HG02973 (cell line): ENCODE measurements around the gene POLA1.
"Not testable (repeated sequence)": the region's sequence is repeated elsewhere in the genome, so short reads cannot be mapped to it uniquely, and the experiment has no call there.

Source experiments
- ATAC-seq: cut with Tn5 transposase; IDR thresholded peaks from one replicate; pipeline ENCODE4 v1.9.1; 2021; ENCODE audit warnings: moderate library complexity; ENCODE audit not compliant: unreplicated experiment

The POLA1 gene, protein sequence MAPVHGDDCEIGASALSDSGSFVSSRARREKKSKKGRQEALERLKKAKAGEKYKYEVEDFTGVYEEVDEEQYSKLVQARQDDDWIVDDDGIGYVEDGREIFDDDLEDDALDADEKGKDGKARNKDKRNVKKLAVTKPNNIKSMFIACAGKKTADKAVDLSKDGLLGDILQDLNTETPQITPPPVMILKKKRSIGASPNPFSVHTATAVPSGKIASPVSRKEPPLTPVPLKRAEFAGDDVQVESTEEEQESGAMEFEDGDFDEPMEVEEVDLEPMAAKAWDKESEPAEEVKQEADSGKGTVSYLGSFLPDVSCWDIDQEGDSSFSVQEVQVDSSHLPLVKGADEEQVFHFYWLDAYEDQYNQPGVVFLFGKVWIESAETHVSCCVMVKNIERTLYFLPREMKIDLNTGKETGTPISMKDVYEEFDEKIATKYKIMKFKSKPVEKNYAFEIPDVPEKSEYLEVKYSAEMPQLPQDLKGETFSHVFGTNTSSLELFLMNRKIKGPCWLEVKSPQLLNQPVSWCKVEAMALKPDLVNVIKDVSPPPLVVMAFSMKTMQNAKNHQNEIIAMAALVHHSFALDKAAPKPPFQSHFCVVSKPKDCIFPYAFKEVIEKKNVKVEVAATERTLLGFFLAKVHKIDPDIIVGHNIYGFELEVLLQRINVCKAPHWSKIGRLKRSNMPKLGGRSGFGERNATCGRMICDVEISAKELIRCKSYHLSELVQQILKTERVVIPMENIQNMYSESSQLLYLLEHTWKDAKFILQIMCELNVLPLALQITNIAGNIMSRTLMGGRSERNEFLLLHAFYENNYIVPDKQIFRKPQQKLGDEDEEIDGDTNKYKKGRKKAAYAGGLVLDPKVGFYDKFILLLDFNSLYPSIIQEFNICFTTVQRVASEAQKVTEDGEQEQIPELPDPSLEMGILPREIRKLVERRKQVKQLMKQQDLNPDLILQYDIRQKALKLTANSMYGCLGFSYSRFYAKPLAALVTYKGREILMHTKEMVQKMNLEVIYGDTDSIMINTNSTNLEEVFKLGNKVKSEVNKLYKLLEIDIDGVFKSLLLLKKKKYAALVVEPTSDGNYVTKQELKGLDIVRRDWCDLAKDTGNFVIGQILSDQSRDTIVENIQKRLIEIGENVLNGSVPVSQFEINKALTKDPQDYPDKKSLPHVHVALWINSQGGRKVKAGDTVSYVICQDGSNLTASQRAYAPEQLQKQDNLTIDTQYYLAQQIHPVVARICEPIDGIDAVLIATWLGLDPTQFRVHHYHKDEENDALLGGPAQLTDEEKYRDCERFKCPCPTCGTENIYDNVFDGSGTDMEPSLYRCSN (N-terminal part only)

DNA sequence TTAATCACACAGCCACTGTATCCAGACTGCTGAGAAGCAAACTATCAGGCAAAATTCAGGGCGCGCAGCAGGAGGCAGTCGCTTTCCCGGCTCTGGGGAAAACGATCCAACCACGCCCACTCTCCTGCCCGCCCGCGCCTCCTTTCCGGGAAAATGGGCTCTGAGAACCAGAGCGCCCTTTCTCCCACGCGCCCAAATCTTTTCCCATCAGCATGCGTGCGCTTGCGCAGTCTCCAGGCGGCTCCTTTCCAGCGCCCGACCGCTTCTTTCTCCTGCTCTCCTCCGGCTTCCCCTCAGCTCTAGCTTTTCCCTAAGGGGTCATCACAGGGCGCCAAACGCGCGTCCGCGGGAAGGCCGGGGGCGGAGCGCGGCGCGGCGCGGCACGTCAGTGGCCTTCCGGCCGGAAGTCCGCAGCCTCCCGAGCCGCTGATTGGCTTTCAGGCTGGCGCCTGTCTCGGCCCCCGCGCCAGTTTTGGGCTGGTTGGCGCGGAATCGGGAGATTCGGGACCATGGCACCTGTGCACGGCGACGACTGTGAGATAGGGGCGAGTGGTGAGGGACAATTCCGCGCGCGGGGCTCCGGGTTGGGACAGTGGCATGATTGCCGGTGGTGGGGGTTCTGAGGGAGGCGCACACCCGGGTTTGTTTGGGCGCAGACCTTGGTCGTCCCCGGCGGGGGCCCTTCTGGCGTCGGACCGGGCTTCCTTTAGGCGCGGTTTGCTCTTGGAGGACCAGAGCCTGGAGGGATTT, at the start of gene POLA1:
POLA1 (plus strand) TSS at position 466 of the 750 bp plus-strand sequence; CDS start at position 510, 44 bp downstream.
- ATAC-seq: peak; percentile 95

DNA sequence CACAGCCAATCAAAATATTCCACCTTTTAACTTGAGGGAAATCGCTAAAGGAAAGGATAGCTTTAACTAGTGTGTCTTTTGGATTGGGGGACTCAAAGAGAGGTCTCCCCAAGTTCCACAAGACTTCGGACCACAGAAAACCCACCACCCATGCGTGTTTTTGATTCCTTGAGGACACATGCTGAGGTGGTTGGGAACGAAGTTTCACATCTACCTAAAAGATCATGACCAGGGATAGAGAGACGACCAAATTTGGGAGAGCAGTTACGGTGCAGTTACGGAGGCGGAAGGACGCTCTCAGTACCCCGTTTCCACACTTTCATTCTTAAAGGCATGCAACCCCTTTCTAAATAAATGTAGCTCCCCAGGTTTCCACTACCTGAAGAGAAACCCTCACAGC, 47.7 kb upstream of the POLA1 start:
- no peak for ATAC-seq

DNA sequence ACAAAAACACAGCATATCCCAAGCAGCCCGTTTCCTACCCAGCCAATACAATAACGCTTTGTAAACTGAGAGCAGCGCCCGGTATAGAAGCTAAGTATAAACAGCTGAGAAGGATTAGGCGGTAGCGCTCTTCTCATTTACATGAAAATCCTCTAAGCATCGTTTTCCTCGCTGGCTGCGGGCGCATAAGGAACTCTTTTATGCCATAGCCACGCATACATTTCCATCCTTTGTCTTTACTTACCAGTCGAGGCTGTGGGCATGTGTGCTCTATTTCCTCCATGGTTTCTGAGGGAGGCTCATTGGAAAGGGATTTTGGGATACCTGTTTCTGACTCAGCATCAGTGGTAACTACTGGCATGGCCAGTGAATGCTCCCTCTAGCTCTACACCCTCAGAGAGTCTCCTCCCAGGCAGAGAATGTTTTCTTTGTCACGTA, 47.0 kb upstream of the POLA1 start:
- ATAC-seq: no peak

DNA sequence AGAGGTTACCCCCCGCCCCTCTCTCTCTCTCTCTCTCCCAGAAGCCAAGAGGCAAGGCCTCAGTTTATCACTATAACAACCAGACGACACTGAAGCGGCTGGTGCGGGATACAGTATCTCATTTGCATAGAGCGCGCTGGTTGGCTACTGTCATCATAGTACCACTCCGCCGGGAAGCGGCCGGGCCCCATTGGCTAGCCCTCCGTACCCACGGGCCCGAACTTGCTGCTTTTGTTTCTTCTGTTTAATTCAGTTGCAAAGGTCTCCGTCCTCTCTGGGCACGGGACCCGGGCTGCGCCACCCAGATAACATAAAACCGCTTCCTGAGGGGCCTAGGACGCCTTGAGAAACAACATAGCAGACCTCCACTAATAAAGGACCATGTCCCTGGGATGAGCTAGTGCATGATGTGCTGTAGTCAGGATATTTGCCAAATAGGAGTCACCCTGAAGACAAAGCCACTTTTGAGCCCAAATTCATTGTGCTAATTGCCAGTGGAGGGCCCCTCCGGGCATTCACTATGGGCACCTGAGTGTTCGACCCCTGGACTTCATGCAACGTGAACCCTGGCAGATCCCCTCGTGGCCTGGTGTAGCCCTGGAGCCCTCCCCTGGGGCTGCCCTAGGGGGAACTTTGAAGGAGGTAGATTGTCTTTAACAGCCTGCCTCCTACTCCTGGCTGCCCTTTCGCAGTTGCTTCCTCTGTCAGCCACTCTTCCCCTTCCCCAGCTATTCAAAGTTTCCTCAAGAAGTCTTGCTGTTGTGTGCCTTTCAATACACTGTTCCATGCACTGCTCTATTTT, 46.3 kb upstream of the POLA1 start, which contains the start of gene PCYT1B:
PCYT1B (minus strand) TSS at position 91 of the 802 bp plus-strand sequence. CDS start 242 bp downstream, outside the sequence.
- peak; percentile 71 for ATAC-seq

DNA sequence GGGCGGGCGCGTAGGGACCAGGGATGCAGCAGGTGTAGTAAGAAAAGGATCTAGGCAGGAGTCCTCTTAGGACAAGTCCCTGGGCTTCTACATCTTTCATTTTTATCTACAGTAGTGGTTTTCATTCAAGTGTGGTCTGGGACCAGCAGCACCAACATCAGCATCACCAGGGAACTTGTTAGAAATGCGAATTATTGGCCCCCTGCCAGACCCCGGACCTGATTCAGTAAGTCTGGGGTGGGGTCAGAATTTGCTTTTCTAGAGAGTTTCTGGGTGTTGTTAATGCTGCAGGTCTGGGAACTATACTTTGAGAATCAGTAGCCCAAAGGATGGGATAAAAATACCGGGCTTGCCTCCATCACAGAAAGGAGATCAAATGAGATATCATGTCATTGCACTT, 45.2 kb upstream of the POLA1 start:
- ATAC-seq: no peak

DNA sequence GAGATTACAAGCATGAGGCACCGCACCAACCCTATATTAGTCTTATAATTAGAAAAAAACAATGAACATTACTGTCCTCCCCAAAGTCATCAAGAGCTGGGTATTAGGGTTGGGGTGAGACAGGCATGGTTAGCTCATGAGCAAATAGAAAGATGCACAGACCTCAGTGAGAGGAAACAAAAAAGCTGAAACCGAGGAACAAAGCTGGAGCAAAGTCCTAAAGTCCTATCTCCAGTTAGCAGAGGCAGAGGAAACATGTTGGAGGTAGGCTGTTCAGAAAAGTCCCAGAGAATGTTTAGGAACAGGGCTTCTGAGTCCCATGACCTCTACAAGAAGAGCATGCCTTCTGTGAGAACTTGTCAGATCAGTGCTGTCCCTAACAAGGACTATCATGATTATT, 41.9 kb upstream of the POLA1 start:
- no peak for ATAC-seq

DNA sequence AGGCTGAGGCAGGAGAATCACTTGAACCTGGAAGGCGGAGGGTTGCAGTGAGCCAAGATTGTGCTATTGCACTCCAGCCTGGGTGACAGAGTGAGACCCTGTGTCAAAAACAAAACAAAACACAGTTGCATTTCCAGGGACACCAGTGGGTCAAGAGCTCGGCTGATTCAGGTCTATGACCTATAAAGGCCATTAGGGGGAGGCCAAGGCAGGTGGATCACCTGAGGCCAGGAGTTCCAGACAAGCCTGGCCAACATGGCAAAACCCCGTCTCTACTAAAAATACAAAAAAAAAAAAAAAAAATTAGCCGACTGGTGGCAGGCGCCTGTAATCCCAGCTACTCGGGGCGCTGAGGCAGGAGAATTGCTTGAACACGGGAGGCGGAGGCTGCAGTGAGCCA, 38.0 kb upstream of the POLA1 start:
- not testable (repeated sequence) for ATAC-seq

DNA sequence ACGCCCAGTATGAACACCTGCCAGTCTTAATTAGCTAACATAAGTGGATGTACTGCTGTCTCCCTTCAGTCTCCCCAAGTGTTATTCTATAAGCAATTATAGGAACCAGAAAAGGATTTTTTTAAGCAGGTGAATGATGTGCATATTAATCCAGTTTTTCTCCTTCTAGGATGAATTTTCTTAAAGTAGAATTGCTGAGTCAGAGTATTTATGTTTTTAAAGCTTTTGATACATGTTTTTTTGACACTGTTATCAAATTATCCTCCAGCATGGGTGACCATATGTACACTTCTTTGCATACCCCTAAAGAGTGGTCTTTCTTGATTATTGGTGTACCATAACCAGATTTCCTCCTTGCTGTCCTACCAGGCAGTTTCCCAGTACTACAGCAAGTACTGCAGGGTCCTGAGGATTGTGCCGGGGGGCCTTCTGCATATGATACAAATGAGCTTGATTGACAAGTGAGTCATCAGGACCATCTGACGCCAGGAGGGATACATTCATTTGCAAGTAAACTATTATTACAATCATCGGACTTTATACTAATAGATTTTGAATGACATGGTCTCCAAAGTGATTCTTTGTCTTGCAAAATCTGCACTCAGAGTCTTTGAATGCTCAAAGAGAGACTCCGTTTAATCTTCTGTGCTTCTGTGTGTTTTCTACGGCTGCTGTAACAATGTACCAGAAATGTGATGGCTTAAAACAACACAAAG, 35.9 kb upstream of the POLA1 start:
- no peak for ATAC-seq

DNA sequence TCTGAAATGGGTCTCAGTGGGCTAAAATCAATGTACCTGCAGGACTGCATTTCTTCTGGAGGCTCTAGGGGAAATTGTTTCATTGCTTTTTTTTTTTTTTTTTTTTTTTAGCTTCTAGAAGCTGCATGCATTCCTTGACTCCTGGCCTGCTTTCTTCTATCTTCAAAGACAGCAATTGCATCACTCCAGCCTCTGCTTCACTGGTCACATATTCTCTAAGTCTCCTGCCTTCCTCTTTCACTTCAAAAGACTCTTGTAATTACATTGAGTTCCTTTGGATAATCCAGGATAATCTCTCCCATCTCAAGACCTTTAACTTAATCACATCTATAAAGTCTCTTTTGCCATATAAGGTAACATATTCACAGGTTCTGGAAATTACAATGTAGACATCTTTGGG, 35.3 kb upstream of the POLA1 start:
- no peak for ATAC-seq

DNA sequence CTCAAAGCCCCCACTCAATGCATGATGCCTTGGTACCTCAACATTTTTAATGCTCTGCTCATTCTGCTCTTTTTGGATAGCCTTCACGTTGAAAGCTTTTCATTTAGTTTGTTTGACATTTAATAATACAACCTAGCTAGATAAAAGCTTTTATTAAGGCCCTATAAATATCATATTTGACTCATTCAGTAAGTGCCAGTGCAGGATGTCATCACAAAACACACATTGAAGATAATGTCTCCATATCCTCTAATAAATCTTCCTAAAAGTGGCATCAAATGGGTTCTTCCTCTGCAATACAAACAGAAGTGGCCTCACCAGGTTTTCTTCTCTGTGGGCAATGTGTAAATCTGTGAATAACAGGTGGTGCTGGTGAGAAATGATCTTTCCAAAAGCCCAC, 34.6 kb upstream of the POLA1 start:
- ATAC-seq: no peak

DNA sequence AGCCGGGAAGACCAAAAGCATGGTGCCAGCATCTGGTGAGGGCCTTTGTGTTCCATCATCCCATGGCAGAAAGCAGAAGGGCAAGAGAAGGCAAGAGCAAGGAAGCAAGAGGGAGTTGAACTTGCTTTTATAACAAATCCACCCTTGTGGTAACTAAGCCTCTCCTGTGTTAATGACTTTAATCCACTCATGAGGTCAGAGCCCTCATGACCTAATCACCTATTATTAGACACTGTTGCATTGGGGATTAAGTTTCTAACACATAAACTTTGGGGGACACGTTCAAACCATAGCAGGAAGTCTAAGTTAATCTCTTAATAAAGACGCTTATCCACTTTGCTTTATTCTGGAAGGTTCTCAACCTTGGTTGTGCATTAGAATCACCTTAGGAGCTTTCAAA, 34.1 kb upstream of the POLA1 start:
- ATAC-seq: no peak

DNA sequence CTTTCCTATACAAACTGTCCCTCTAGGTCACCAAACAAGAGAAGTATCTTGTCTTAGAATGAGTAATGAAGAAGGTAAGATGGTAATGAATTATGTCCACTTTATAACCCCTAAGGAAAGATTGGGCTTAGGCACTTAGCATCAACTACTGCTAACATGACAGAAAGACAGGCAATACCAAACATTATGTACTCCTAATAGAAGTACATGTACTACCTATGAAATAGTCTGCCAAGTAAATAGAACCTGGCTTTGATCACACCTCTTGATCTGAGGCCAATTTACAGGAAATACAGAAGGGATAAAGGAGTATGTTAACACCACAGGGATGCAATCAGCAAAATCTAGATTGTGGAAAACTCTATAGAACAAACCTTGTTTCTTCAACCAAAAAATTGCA, 32.4 kb upstream of the POLA1 start:
- ATAC-seq: no peak

DNA sequence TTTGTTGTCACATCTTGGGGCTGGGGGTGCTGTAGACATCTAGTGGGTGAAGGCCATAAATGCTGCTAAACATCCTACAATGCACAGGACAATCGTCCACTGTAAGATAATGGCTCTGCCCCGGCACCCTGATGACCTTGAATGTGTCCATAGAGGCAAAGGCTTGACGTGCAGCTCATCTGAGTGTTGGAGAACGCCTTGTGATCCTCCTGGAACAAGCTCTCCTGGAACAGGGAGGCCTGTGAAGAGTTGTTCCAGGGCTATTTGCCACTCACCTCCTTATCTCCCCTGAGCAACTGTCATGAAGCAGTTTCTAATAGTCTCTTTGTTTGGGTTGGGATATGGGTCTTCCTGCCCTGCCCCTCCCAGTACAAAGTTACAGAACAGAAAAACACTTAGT, 31.4 kb upstream of the POLA1 start:
- no peak for ATAC-seq

DNA sequence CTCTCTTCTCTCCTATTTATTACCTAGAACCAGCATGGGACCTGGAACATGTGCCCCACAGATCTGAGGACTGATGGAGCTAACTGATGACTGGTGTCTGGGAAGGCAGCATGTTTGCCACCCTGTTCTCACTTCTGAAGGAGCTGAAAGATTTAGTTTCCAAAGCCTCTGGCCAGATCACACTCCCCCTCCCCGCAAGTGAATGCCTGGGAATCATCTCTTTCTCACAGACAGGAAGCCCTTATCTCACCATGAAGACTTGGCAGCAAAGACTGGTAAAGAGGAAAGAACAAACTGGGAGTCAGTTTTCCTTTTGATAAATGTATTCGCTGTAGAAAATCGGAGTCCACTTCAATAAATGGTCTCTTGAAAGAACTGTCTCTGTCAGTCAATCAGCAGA, 25.6 kb upstream of the POLA1 start:
- ATAC-seq: no peak

DNA sequence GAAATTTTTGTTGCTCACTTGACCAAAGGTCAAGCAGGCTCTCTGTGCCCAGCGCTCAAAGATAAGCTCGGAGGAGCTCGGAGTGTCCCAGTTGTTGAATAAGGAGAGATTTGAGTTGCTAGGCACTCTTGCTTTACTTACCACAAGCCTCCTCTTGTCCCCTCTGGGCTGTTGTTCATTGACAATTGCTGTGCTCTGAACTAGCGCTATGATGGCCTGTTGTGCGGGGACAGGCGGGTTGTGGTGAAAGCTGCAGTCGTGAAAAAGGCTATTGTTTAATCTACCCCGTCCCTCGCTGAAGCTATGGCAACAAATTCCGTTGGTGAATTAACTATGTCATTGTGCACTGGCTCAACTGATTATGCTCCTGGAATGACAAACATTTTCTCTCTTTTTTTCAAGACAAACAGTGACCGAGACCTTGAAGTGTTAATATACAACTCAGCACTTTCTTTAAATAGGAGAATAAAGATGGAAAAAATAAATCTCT, 21.0 kb upstream of the POLA1 start:
- ATAC-seq: no peak

DNA sequence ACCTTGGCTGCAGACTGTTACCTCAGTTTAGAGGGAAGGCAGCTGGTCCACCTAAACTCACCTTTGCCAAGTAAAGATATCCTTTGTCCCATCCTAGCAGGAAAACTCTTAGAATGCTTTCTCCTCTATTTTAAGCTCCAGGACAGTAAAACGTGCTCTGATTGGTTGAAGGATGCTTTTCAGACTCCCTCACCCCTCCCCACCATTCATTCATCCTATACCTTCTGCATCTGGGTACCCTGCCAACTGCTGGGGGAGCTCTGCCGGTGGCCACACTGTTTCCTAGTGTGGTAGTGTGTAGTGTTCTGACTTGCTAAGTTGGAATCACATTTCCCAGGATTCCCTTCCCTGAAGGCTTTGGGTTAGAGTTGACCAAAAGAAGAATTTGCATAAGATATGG, 20.3 kb upstream of the POLA1 start:
- ATAC-seq: no peak

DNA sequence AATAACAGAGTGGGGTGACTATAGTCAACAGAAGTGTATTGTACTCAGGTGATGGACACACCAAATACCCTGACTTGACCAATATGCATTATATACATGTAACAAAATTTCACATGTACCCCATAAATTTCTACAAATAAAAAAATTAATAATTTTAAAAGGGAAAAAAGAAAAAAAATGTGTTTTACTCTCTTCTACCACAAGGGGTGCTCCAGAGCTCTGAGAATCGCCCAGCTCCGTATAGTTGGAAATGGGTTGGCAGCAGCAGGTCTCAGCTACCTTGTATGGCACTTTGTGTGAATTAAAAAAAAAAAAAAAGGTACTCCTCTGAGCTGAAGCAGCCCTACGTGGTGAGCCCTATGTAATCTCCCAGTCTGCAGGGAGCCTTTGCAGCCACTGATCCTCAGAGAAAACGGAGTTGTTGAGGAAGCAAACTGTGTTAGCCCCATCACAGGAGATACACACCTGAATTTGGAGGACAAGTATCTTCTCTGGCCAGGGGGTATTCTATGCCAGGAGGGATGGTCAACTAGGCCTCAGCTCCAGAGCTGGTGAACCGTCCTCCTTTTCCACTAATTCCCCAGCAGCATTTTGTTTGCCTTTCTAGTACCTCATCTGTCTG, 17.2 kb upstream of the POLA1 start:
- no peak for ATAC-seq

DNA sequence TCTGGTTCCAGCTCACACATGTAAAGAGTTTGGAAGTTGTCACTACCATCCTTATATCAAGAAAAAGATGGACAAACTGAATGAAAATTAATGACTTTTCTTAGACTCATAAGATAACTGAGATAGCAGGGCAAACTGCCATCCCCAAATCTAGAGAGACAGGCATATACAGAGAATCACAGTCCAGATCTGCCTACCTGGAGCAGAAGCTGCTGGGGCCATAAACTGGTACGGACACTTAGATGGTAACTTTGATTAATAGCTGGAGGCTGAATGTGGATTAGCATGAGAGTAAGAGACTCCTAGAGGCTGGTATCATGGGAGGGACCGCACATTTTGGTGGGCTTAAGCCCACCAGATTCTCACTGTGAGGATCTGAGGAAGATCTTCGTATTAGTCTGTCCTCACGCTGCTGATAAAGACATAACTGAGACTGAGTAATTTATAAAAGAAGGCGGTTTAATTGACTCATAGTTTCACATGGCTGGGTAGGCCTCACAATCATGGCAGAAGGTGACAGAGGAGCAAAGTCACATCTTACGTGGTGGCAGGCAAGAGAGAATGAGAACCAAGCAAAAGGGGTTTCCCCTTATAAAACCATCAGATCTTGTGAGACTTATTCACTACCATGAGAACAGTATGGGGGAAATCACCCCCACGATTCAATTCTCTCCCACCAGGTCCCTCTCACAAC, 10.8 kb upstream of the POLA1 start:
- no peak for ATAC-seq
